ENCODE results near the gene ZNF214.

DNA sequence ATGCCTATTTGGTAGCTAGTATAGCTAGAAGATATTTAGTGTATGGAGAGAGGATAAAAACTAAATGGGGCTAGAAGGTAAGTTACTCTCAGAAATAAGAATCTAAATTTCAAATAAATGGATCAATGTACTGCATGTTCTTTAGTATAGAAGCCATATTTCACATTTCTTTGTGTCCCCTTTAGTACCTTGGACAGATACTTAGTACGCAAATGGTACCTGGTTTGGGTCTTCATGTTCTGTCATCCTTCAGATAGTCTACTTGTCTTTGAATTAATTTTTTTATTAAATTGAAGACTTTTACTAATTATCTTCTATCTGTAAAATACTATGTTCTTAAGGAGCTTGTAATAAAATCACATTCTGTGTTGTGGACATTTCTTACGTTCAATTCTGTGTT, 42.4 kb upstream of the ZNF214 start:
- TF ChIP-seq, protein P1, sequence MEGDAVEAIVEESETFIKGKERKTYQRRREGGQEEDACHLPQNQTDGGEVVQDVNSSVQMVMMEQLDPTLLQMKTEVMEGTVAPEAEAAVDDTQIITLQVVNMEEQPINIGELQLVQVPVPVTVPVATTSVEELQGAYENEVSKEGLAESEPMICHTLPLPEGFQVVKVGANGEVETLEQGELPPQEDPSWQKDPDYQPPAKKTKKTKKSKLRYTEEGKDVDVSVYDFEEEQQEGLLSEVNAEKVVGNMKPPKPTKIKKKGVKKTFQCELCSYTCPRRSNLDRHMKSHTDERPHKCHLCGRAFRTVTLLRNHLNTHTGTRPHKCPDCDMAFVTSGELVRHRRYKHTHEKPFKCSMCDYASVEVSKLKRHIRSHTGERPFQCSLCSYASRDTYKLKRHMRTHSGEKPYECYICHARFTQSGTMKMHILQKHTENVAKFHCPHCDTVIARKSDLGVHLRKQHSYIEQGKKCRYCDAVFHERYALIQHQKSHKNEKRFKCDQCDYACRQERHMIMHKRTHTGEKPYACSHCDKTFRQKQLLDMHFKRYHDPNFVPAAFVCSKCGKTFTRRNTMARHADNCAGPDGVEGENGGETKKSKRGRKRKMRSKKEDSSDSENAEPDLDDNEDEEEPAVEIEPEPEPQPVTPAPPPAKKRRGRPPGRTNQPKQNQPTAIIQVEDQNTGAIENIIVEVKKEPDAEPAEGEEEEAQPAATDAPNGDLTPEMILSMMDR (IDR thresholded peaks at IDR 0.05; ENCODE audit: low read length): no peak
- no peak for TF ChIP-seq EZH2 (IDR thresholded peaks at IDR 0.05; ENCODE audit: borderline replicate concordance, low read length)

Measured in OCI-LY1 (cell line).